Stimulated activated CD8-positive, alpha-beta memory T cell treated with anti-CD3 and anti-CD28 coated beads, Interleukin-7, amount 100 ng/mL, for 48 hours (primary cell): ENCODE data around the gene WNT2.
"Not testable (repeated sequence)": the region's sequence is repeated elsewhere in the genome, so short reads cannot be mapped to it uniquely, and the experiment has no call there.

Source experiments
- DNase-seq, 2 donors: peaks; one replicate each; pipeline ENCODE4 v3.0.0-alpha.2; 2020; ENCODE audit warnings: low read depth in 1 of 2; ENCODE audit errors: extremely low read depth in 1 of 2

The WNT2 gene

GRCh38 chr7:117270371-117270770 is 52.5 kb downstream of the WNT2 start:
- DNase-seq = no peak

DNA sequence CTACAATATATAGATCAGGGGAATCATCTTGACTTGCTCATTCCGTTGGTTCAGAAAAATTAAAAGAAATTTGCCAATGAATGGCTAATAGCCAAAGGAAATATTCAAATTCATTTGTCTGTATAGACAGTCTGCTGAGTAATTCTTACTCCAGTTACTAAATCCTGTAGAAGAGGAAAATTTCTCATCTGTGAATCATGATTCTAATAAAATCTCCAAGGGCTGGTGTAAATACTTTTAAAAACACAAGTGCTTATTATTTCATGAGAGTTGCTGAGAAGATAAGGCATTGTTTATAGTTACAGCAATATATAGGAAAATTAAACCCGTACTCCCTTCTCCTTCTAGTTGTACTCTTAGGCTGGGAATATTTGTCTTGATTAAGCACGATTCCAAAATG is 53.0 kb downstream of the WNT2 start:
- no peak for DNase-seq

GRCh38 chr7:117269417-117269816 is 53.4 kb downstream of the WNT2 start:
- DNase-seq = no peak

GRCh38 chr7:117264716-117265115 is 58.1 kb downstream of the WNT2 start:
- no peak for DNase-seq

- DNase-seq = no peak
Observed at GRCh38 chr7:117262546-117262945, 60.3 kb downstream of the WNT2 start.

- no peak for DNase-seq
Observed at GRCh38 chr7:117259615-117260014, 63.2 kb downstream of the WNT2 start.

- DNase-seq = no peak
Observed at GRCh38 chr7:117251687-117252086, 71.2 kb downstream of the WNT2 start.

GRCh38 chr7:117250801-117251200 is 72.1 kb downstream of the WNT2 start:
- no peak for DNase-seq

GRCh38 chr7:117250245-117250644 is 72.6 kb downstream of the WNT2 start:
- DNase-seq = no peak

DNA sequence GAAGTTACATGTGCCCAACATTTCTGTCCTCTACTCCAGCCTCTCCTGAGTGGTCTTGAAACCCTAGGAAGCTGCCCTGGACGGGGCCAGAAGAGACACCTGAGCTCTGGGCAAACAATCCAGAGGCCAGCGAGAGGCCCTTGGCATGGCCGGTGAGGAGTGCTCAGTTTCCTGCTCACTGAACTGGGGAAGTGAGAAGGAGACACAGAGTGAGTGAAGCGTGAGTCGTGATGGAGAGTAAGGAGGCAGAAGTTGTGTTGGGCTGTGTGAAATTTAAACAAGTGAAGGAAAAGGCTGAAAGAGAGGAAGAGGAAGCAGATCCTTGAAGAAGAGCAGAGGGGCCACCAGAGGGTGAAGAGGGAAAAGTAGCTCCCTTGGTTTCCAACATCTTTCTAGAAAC is 73.2 kb downstream of the WNT2 start:
- DNase-seq = no peak

- no peak for DNase-seq
Observed at GRCh38 chr7:117248829-117249228, 74.0 kb downstream of the WNT2 start.

DNA sequence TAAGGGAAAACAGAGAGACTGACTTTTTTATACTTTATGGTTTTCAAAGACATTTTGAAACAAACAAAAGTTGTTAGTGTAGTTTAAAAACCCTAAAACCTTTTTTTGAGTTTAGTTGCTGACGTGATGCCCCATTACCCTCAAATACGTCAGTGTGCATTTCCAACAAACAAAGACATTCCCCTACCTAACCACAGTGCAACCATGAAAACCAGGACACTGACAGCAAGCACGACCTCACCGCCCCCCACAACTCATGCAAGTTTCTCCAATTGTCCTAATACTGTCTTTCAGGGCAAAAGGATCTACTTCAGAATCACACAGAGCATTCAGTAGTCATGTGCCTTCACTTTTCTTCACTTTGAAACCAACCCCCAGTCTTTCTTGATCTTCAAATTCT is 75.0 kb downstream of the WNT2 start:
- DNase-seq = no peak

DNA sequence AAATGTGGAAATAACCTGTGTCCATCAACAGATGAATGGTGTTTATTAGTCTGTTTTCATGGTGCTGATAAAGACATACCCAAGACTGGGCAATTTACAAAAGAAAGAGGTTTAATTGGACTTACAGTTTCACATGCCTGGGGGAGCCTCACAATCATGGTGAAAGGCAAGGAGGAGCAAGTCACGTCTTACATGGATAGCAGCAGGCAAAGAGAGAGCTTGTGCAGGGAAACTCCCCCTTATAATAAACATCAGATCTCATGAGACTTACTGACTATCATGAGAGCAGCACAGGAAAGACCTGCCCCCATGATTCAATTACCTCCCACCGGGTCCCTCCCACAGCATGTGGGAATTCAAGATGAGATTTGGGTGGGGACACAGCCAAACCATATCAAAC is 77.2 kb downstream of the WNT2 start:
- not testable (repeated sequence) for DNase-seq

- DNase-seq = no peak
Observed at GRCh38 chr7:117243390-117243789, 79.5 kb downstream of the WNT2 start.

- DNase-seq = no peak
Observed at GRCh38 chr7:117241088-117241487, 81.8 kb downstream of the WNT2 start.

- no peak for DNase-seq
Observed at GRCh38 chr7:117238937-117239336, 83.9 kb downstream of the WNT2 start.

GRCh38 chr7:117238472-117238871 is 84.4 kb downstream of the WNT2 start:
- no peak for DNase-seq

DNA sequence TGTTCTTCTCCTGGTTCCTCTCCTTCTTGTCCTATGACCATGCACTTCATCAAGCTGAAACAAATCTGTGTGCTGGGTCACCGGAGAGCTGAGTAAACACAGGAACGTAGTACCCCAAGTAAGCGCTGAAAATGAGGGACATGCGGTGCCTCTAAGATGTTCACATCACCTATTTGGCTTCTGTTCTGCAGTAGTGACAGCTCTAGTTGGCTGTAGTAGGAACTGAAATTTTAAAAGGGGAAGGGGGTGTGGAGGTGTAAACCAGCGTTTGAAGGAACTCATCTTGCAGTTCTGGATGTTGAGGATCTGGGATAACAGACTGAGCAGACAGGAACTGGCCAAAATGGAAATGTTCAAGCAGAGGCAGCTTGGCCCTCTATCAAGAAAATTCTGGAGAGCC is 85.2 kb downstream of the WNT2 start:
- DNase-seq = no peak

GRCh38 chr7:117231047-117231359 is 91.9 kb downstream of the WNT2 start:
- DNase-seq = no peak

DNA sequence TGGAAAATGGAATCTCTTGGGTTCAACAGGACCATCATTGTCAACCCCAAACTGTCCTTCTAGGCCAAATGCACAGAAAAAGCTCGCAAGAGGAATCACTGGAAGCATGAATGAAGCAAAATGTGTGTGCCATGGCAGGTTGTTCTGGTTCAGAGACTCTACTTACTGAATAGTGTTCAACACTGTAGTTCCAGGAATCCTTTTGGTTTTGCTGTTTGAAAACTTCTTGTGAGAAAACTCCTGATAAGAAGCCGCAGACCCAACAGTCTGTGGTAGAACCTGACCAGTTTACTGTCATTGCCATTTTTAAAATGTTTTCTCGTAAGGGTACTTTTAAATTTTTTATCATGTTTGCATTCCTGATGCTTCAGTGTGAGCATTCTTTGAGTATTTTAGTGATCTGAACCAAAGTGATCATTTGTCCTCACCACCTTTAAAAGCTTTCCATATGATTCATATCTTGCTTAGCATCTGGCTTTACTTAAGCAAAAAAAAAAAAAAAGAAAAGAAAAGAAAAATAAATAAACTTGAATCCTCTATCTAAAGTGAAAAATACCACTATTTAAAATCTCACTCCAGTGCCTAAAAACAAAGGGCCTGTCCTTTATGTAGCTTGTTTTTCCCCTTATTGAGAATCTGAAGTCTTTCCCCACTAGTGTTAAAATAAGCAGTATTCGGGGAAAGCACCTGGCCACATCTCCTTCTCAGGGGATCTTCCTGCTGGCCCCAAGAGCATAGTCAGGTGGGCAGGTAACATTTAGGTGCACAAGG is 92.4 kb downstream of the WNT2 start:
- DNase-seq = no peak

GRCh38 chr7:117229350-117229749 is 93.5 kb downstream of the WNT2 start:
- no peak for DNase-seq

- DNase-seq = no peak
Observed at GRCh38 chr7:117227091-117227490, 95.8 kb downstream of the WNT2 start.

DNA sequence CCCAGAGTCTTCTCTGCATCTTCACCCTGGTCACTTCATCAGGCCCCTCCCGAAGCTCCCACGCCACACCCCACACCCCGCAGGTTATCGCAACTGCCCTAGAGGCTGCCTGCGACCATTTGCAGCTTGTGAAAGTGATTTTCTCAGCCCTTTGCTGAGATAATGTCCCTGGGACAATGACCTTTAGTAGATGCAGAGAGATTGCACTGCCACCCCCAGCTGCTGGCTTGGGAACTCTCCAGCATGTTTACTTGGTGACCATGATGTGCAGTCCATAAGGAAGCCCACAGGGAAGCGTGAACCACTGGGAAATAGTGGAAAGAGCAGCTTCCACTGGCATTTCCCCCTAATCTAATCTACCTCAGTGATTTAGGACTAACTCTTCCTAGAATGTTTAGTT is 97.3 kb downstream of the WNT2 start:
- DNase-seq = no peak
